Stimulated activated CD4-positive, alpha-beta T cell treated with anti-CD3 and anti-CD28 coated beads, Interleukin-12 subunit alpha, Interleukin-12 subunit beta, amount 100 ng/mL, for 48 hours (primary cell): Measurements from ENCODE around the gene RIPOR3.
"Not testable (repeated sequence)": the region's sequence is repeated elsewhere in the genome, so short reads cannot be mapped to it uniquely, and the experiment has no call there.

Experiments used
- DNase-seq, 3 donors: peaks; one replicate each; pipeline ENCODE4 v3.0.0-alpha.2; 2020; ENCODE audit warnings: low read depth in 2 of 3, low spot score in 1 of 3

RIPOR3 gene

GRCh38 chr20:50724112-50724725 lies 32.9 kb upstream of the RIPOR3 start:
- no peak for DNase-seq

DNA sequence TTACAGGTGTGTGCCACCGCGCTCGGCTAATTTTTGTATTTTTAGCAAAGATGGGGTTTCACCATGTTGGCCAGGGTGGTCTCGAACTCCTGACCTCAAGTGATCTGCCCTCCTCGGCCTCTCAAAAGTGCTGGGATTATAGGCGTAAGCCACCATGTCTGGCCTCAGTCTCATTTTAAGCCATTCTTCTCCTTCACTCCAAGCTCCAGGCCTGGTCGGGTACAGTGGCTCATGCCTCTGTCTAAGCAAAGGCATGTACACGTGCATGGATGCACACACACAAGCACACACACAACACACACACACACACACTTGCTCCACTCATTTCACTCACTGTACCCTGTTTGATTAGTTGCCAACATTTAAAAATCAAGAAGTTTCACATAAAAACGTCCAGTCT lies 32.3 kb upstream of the RIPOR3 start:
- no peak for DNase-seq

GRCh38 chr20:50722424-50723155 lies 31.2 kb upstream of the RIPOR3 start:
- no peak for DNase-seq

DNA sequence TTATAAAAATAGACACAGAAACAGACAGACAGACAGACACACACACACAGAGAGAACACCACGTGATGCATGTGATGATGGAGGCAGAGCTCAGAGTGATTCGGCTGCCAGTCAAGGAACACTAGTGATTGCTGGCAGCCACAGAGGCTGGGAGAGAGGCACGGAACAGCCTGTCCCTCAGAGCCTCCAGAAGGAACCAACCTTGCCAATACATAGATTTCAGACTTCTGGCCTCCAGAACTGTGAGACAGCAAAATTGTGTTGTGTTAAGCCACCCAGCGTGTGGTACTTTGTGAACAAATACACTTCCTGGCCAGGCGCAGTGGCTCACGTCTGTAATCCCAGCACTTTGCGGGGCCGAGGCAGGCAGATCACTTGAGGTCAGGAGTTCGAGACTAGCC lies 30.5 kb upstream of the RIPOR3 start:
- DNase-seq = no peak

GRCh38 chr20:50720582-50720981 lies 29.2 kb upstream of the RIPOR3 start:
- DNase-seq = no peak

GRCh38 chr20:50720026-50720425 lies 28.7 kb upstream of the RIPOR3 start:
- no peak for DNase-seq

DNA sequence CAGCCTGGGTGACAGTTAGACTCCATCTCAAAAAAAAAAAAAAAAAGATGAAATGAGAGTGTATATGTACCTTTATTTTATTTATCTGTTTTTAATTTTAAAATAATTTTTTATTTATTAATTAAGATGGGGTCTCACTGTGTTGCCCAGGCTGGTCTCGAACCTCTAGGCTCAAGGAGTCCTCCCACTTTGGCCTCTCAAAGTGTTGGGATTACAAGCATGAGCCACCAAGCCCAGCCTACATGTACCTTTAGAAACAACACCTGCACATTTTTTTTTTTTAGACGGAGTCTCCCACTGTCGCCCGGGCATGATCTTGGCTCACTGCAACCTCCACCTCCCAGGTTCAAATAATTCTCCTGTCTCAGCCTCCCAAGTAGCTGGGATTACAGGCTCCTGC lies 28.0 kb upstream of the RIPOR3 start:
- DNase-seq = no peak

DNA sequence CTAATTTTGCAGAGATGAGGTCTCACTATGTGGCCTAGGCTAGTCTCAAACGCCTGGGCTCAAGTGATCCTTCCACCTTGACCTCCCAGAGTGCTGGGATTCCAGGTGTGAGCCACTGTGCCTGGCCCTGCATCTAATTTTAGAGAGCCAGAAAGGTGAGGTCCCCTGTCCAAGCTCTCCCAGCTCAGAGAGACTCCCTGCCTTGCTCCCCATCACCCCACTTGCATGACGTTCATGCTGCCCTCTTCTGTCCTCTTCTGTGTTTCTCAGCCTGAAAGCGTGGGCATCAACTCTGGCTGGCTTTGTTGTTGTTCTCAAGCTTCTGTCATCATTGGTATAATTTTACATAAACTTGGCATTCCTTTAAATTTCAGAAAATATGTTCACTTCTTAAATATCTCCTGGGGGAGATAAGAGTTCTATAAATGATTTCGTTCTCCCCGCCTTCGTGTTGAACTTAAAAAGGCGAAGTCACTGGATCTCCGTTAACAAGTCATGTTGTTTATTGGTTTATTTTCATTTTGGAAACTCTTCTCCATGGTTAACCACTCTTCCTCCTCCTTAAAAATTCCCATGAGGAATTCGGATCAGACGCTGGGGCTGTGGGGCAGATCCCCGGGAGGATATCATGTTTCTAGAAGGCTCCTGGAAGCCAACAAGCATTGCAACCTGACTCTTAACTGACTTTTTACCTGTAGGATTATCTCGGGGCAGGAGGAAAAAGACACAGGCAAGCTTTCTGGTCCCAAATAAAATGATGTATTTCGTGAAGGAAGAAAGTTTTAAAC lies 26.8 kb upstream of the RIPOR3 start:
- no peak for DNase-seq

GRCh38 chr20:50717312-50717711 lies 26.0 kb upstream of the RIPOR3 start:
- no peak for DNase-seq

DNA sequence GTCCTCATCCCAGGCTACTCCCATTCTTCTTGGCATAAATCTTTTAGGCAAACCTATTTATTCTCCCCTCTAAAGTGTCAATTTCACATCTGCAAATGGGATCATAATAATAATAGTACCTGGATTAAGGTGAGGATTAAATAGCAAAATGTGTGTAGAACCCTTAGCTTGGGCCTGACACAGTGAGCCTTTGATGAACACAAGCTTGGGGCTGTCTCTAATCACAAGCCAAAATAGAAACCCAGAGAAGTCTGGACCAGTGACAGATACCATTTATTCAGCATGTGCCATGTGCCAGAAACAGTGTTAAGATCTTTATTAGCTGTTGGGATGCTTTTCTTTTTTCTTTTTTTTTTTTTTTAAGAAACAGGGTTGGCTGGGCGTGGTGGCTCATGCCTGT lies 25.2 kb upstream of the RIPOR3 start:
- no peak for DNase-seq

DNA sequence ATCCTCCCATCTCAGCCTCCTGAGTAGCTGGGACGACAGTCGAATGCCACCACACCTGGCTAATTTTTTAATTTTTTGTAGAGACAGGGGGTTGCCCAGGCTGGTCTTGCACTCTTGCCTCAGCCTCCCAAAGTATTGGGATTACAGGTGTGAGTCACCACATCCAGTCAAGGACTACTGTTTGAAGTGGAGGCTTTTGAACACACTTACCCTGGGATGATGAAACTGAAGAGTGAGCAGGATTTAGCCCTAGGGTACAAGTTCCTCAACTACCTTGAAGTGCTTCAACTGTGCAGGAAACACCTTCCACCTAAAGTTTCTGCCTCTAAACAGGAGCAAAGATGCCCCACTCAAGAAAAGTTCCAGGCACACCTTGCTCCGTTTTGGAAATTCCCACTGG lies 24.4 kb upstream of the RIPOR3 start:
- no peak for DNase-seq

- not testable (repeated sequence) for DNase-seq
These were observed 23.1 kb upstream of the RIPOR3 start for GRCh38 chr20:50714426-50714825.

GRCh38 chr20:50713657-50714101 lies 22.3 kb upstream of the RIPOR3 start:
- no peak for DNase-seq

DNA sequence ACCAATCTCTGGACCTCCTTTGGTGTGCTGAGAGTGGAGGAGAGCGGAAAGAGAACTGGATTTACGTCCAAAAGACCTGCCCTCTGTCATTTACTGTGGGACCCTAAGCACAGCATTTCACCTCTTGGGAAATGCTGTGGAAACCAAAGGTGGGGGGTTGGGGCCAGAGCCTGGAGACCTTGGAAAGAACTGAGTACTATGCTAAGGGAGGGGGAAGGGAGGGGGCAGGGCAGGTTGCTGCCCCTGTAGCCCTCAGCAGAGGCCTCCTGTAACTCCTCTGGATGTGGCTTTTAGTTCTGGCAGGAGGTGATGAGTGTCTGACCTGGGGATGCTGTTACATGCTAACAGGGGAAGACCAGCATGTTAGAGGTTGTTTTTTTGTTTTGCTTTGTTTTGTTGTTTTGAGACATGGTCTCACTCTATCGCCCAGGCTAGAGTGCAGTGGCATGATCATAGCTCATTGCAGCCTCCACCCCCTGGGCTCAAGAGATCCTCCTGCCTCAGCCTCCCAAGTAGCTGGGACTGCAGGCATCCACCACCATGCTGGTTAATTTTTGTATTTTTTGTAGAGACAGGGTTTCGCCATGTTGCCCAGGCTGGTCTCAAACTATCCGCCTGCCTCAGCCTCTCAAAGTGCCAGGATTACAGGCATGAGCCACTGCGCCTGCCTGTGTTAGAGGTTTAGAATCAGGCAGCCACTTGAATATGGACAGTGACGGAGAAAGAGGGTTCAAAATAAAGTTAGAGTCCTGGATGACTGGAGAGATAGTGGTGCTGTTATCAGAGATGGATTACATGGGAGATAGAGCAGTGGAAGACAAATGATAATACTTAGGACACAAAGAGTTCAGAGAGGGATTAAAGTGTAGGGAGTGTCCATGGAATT lies 21.7 kb upstream of the RIPOR3 start:
- DNase-seq = no peak

DNA sequence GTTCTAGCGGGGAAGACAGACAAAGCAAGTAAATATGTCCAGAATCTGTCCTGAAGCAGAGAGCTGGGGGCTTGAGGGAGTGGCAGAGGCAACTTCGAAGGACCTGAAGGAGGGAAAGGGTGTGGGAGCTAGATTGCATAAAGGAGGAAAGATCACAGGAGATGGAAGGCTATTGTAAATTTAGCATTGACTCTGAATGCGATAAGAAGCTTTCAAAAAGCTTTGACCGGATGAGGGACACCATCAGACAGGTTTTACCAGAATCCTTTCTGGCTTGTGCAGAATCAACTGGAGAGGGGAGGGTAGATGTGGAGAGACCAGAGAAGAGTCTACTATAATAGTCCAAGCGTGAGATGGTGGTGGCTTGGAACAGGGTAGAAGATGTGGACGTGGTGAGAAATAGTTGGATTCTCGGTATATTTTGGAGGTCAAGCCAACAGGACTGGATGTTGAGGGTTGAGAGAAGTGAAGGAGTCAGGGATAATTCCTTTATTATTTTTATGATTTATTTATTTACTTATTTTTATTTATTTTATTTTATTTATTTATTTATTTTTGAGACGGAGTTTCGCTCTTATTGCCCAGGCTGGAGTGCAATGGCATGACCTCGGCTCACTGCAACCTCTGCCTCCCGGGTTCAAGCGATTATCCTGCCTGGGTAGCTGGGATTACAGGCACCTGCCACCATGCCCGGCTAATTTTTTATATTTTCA lies 19.9 kb upstream of the RIPOR3 start:
- no peak for DNase-seq

DNA sequence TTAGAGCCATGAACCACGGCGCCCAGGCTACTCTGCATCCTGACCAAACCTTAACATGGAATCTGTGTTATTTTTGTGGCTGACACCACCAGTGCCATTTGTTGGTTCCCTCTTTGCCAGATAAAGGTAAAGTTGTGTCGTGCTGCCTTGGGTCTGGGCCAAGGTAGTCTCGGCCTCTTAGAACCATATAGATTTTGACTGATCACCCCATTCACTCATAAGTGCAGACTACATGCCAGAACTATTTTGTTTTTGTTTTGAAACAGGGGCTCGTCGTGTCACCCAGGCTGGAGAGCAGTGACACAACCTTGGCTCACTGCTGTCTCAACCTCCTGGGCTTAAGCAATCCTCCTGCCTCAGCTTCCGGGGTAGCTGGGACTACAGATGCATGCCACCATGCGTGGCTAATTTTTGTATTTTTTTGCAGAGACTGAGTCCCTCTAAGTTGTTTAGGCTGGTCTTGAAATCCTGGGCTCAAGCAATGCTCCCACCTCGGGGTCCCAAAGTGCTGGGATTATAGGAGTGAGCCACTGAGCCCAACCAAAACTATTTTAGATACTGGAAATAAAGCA lies 19.2 kb upstream of the RIPOR3 start:
- DNase-seq = no peak

DNA sequence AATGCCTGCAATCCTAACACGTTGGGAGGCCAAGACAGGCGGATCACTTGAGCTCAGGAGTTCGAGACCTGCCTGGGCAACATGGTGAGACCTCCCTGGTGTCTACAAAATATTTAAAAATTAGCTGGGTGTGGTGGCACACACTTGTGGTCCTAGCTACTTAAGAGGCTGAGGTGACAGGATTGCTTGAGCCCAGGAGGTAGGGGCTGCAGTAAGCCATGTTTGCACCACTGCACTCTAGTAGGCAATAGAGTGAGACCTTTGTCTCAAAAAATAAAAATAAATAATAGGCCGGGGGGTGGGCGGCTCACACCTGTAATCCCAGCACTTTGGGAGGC lies 18.3 kb upstream of the RIPOR3 start:
- no peak for DNase-seq

- DNase-seq = no peak
These were observed 17.7 kb upstream of the RIPOR3 start for GRCh38 chr20:50708845-50709635.

- no peak for DNase-seq
These were observed 13.6 kb upstream of the RIPOR3 start for GRCh38 chr20:50704971-50705370.

DNA sequence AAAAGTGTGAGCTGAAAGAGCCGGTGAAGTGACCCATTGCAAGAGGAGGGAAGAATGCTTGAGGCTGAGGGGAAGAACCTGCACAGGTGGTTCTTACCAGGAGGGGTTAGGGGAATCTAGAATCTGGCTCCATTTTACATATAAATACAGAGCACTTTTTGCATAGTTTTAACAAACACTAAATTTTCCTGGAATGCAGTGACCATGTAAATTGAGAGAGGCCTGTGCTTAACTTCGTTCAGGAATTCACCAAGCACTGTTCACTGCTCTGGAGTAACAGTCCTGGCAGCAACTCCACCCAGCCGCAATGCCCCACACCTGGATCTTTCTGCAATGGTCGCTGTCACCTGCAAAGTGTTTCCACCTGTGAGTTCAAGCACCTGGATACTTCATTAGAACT lies 13.2 kb upstream of the RIPOR3 start:
- DNase-seq = no peak
